ENCODE data around the gene PTGER2. TPM values are rescaled to one million over a fixed set of nuclear protein-coding genes. Genes with fewer than 3 reads are reported as not detected.

The PTGER2 gene
- total and polyA plus RNA-seq, 2 of the 13 experiments (the other 11 are each of a cell fraction or from before 2014, with no cell fraction given): not detected

GRCh38 chr14:52312931-52313355, 1.2 kb upstream of the PTGER2 start:
- in situ Hi-C loops (cut with HindIII; ENCODE audit: extremely low pct_ligation_motif_present, low pct_unique_long_range_greater_than_20kb) (no loop called here), intact Hi-C loops (cut with micrococcal nuclease; ENCODE audit: unreplicated experiment) (no loop called here)
- POLR2A ChIA-PET: no interaction called here
- no peak for ATAC-seq
- WGBS (ENCODE audit: low lambda C conversion rate): 26% methylated on average over 5 of the region's 5 CpGs
- H3K27ac ChIP-seq (ENCODE audit: extremely low read length, insufficient read depth, low read length): no peak overlapping the region
- H3K9me3 ChIP-seq (ENCODE audit: low read length): no peaks in the 10 kb centered on the region
- no peak overlapping the region for H2AFZ ChIP-seq (ENCODE audit: low read length)
- H3K27me3 ChIP-seq (ENCODE audit: control insufficient read depth in 1 of 2, insufficient read depth in 2 of 2, low read length in 2 of 2): no peaks in the 10 kb centered on the region; a peak in 1 of 5 replicates
- CTCF ChIA-PET (ENCODE audit: low intra/inter-chr PET ratio, low total read pairs): no interaction called here
- H3K4me3 ChIP-seq (replicated peaks in 1 of 3; ENCODE audit: insufficient read depth in 1 of 3, low read depth in 2 of 3, low read length in 3 of 3): no peak overlapping the region
- H3K4me1 ChIP-seq (ENCODE audit: insufficient read depth, low read length): peaks cover 5% of the 10 kb centered on the region
- no peak overlapping the region for H3K4me2 ChIP-seq (ENCODE audit: low read depth, low read length)
- H3K36me3 ChIP-seq (replicated peaks in 1 of 2; ENCODE audit: control insufficient read depth in 1 of 2, insufficient read depth in 2 of 2, low read length in 2 of 2): no peaks in the 10 kb centered on the region
- H3K9ac ChIP-seq (ENCODE audit: insufficient read depth, low read depth, low read length): no peak overlapping the region
- no peaks in the 10 kb centered on the region for H3K79me2 ChIP-seq (ENCODE audit: insufficient read depth, low read length)
- no peak for FAIRE-seq
- DNase-seq (ENCODE audit: low spot score): no peak
- H4K20me1 ChIP-seq (ENCODE audit: insufficient read depth, low read length): no peaks in the 10 kb centered on the region
- BruUV-seq (replicated peaks): no TSS peak
- TF ChIP-seq ZBTB7B (CRISPR knock-in tag; IDR thresholded peaks at IDR 0.05) (no peak), BCL6 (CRISPR knock-in tag; IDR thresholded peaks at IDR 0.05) (no peak), BCLAF1 (IDR thresholded peaks at IDR 0.05) (no peak), YEATS2 (CRISPR knock-in tag; IDR thresholded peaks at IDR 0.05; ENCODE audit: borderline replicate concordance) (no peak), CEBPZ (IDR thresholded peaks at IDR 0.05; ENCODE audit: low read length) (no peak), PLRG1 (conservative IDR thresholded peaks at IDR 0.05) (no peak), ZNF614 (CRISPR knock-in tag; IDR thresholded peaks at IDR 0.05; ENCODE audit: borderline replicate concordance) (no peak), ZNF816 (CRISPR knock-in tag; IDR thresholded peaks at IDR 0.05; ENCODE audit: borderline replicate concordance) (no peak), CENPBD1 (CRISPR knock-in tag; IDR thresholded peaks at IDR 0.05; ENCODE audit: borderline replicate concordance, low read depth) (no peak), ZNF878 (CRISPR knock-in tag; IDR thresholded peaks at IDR 0.05) (no peak), SP1 (IDR thresholded peaks at IDR 0.05) (no peak), SP1 (CRISPR knock-in tag; IDR thresholded peaks at IDR 0.05) (no peak), NFIB (CRISPR knock-in tag; IDR thresholded peaks at IDR 0.05; ENCODE audit: borderline replicate concordance) (no peak), FOXA3 (CRISPR knock-in tag; IDR thresholded peaks at IDR 0.05) (no peak), MAX (IDR thresholded peaks at IDR 0.05) (no peak)
